ENCODE results near the gene HLA-C. TPM values are rescaled to one million over a fixed set of nuclear protein-coding genes. Genes with fewer than 3 reads are reported as not detected.

The HLA-C gene
- total and polyA plus RNA-seq, 10 of the 15 experiments (the other 5 are each of a cell fraction or from before 2014, with no cell fraction given): 121 to 1,092 (median 806) TPM

- no peak for DNase-seq (ENCODE audit: low read depth, low spot score)
- WGBS (ENCODE audit: insufficient coverage, insufficient replicate concordance, low lambda C conversion rate, missing lambda C conversion rate): 62% methylated on average over 2 of the region's 2 CpGs
- in situ Hi-C loops (cut with MboI) (no loop called here), intact Hi-C loops (cut with micrococcal nuclease; ENCODE audit: unreplicated experiment) (no loop called here)
- ChIA-PET RAD21 (ENCODE audit: unreplicated experiment) (no interaction called here), POLR2A (no interaction called here), CTCF (interaction anchor here (1.2 to 1.5 kb wide), 3 partner anchors 11 to 159 kb away, joined by 3 to 4 read pairs (median 3); no protein-coding TSS in a partner anchor), SMC1A (ENCODE audit: uncharacterized antibody, unreplicated experiment) (no interaction called here)
- H2AFZ ChIP-seq (ENCODE audit: control insufficient read depth, low read depth, low read length): no peak overlapping the region
- no peaks in the 10 kb centered on the region for H3K36me3 ChIP-seq (ENCODE audit: control insufficient read depth in 2 of 2, insufficient read depth in 2 of 2, low read length in 1 of 2)
- no peaks in the 10 kb centered on the region for H3K4me1 ChIP-seq (ENCODE audit: control insufficient read depth, insufficient read depth, low read length)
- H3K9me3 ChIP-seq (replicated peaks; ENCODE audit: control insufficient read depth, insufficient read depth, low read length): no peaks in the 10 kb centered on the region; the same call in 2 of the 3 replicates
- no peaks in the 10 kb centered on the region for H4K20me1 ChIP-seq (ENCODE audit: control insufficient read depth, insufficient read depth)
- no peak overlapping the region for H3K4me2 ChIP-seq (ENCODE audit: control insufficient read depth, insufficient read depth)
- TF ChIP-seq NBN (IDR thresholded peaks at IDR 0.05) (no peak), CEBPB (IDR thresholded peaks at IDR 0.05; ENCODE audit: borderline replicate concordance in 1 of 2, low read depth in 2 of 2, low read length in 2 of 2) (no peak), FOXM1 (IDR thresholded peaks at IDR 0.05; ENCODE audit: low read depth, low read length) (no peak)
- H3K27me3 ChIP-seq (replicated peaks in 1 of 2; ENCODE audit: control insufficient read depth in 2 of 2, insufficient read depth in 2 of 2, low read length in 1 of 2): no peaks in the 10 kb centered on the region; a peak in 1 of 4 replicates
- no peak for ATAC-seq
- no peak overlapping the region for H3K4me3 ChIP-seq
- no peak overlapping the region for H3K9ac ChIP-seq (ENCODE audit: control insufficient read depth, insufficient read depth, low read length)
- no peak for FAIRE-seq
- no TSS peak for BruUV-seq (replicated peaks)
- H3K79me2 ChIP-seq (ENCODE audit: control insufficient read depth, insufficient read depth, low read length): no peaks in the 10 kb centered on the region
- H3K27ac ChIP-seq (ENCODE audit: control insufficient read depth, insufficient read depth): no peak overlapping the region
These were observed 25.8 kb downstream of the HLA-C start for GRCh38 chr6:31246051-31246521.

GRCh38 chr6:31243508-31243907 lies 28.4 kb downstream of the HLA-C start:
- Histone ChIP-seq H3K4me2 (ENCODE audit: control insufficient read depth, insufficient read depth) (no peak overlapping the region), H3K79me2 (ENCODE audit: control insufficient read depth, insufficient read depth, low read length) (no peaks in the 10 kb centered on the region), H3K4me1 (ENCODE audit: control insufficient read depth, insufficient read depth, low read length) (no peaks in the 10 kb centered on the region), H3K36me3 (ENCODE audit: control insufficient read depth in 2 of 2, insufficient read depth in 2 of 2, low read length in 1 of 2) (no peaks in the 10 kb centered on the region), H3K9ac (ENCODE audit: control insufficient read depth, insufficient read depth, low read length) (no peak overlapping the region), H3K27me3 (replicated peaks in 1 of 2; ENCODE audit: control insufficient read depth in 2 of 2, insufficient read depth in 2 of 2, low read length in 1 of 2) (no peaks in the 10 kb centered on the region; a peak in 1 of 4 replicates), H2AFZ (ENCODE audit: control insufficient read depth, low read depth, low read length) (no peak overlapping the region), H3K4me3 (no peak overlapping the region), H3K9me3 (replicated peaks; ENCODE audit: control insufficient read depth, insufficient read depth, low read length) (no peaks in the 10 kb centered on the region; the same call in 2 of the 3 replicates), H3K27ac (ENCODE audit: control insufficient read depth, insufficient read depth) (no peak overlapping the region), H4K20me1 (ENCODE audit: control insufficient read depth, insufficient read depth) (no peaks in the 10 kb centered on the region)
- no peak for ATAC-seq
- POLR2A ChIA-PET: no interaction called here
- intact Hi-C loops (cut with micrococcal nuclease; ENCODE audit: unreplicated experiment) (no loop called here), in situ Hi-C loops (cut with MboI) (no loop called here)
- SMC1A ChIA-PET (ENCODE audit: uncharacterized antibody, unreplicated experiment): no interaction called here
- 64% methylated on average over 1 of the region's 5 CpGs for WGBS (ENCODE audit: insufficient coverage, insufficient replicate concordance, low lambda C conversion rate, missing lambda C conversion rate)
- no peak for DNase-seq (ENCODE audit: low read depth, low spot score)
- RAD21 ChIA-PET (ENCODE audit: unreplicated experiment): no interaction called here
- FAIRE-seq: no peak
- CTCF ChIA-PET: no interaction called here
- BruUV-seq (replicated peaks): no TSS peak
- TF ChIP-seq MLLT1 (IDR thresholded peaks at IDR 0.05) (no peak), RCOR1 (conservative IDR thresholded peaks at IDR 0.05; ENCODE audit: low read depth, low read length) (no peak), CHD4 (IDR thresholded peaks at IDR 0.05) (no peak), E2F8 (IDR thresholded peaks at IDR 0.05; ENCODE audit: low read depth, partially characterized antibody) (no peak), SUZ12 (IDR thresholded peaks at IDR 0.05; ENCODE audit: unreplicated experiment) (no peak), HDAC2 (IDR thresholded peaks at IDR 0.05) (no peak), MAX (IDR thresholded peaks at IDR 0.05; ENCODE audit: low read depth, low read length) (no peak), RFX5 (IDR thresholded peaks at IDR 0.05; ENCODE audit: low read depth, low read length) (no peak)

Data from GM12878 (cell line).